Fibroblast of the aortic adventitia (primary cell): ENCODE data around the gene FAM3C. TPM values are rescaled to one million over a fixed set of nuclear protein-coding genes. Genes with fewer than 3 reads are reported as not detected.
"Not testable (repeated sequence)": the region's sequence is repeated elsewhere in the genome, so short reads cannot be mapped to it uniquely, and the experiment has no call there.

Experiments used
- DNase-seq: peaks from one replicate; pipeline ENCODE4 v3.0.0-alpha.2; 2010; ENCODE audit warnings: low read depth
- H3K4me3 ChIP-seq: 2 replicates; pipeline ENCODE4 v1.5.1; 2011; ENCODE audit warnings: low read depth, mild to moderate bottlenecking, control low read depth, low read length, moderate library complexity
- total RNA-seq: library from RNA; depleted of rRNA; stranded (reverse); fragments of >200 nt; gene quantifications from 2 replicates; pipeline ENCODE4 v1.2.3, GENCODE V29; 2012; ENCODE audit warnings: low replicate concordance
- TF ChIP-seq, protein P1 (sequence below): IDR thresholded peaks from 2 replicates; pipeline ENCODE4 v1.5.1; 2011; ENCODE audit warnings: mild to moderate bottlenecking, low read length, control low read depth, inconsistent platforms; ENCODE audit not compliant: insufficient read depth

FAM3C gene, protein sequence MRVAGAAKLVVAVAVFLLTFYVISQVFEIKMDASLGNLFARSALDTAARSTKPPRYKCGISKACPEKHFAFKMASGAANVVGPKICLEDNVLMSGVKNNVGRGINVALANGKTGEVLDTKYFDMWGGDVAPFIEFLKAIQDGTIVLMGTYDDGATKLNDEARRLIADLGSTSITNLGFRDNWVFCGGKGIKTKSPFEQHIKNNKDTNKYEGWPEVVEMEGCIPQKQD
- 119 and 857 TPM in 2 replicates for total RNA-seq

GRCh38 chr7:121395961-121396757, at the start of gene FAM3C:
FAM3C (minus strand) TSS chr7:121396308; CDS start chr7:121382969, 13,339 bp downstream.
- TF ChIP-seq, protein P1, sequence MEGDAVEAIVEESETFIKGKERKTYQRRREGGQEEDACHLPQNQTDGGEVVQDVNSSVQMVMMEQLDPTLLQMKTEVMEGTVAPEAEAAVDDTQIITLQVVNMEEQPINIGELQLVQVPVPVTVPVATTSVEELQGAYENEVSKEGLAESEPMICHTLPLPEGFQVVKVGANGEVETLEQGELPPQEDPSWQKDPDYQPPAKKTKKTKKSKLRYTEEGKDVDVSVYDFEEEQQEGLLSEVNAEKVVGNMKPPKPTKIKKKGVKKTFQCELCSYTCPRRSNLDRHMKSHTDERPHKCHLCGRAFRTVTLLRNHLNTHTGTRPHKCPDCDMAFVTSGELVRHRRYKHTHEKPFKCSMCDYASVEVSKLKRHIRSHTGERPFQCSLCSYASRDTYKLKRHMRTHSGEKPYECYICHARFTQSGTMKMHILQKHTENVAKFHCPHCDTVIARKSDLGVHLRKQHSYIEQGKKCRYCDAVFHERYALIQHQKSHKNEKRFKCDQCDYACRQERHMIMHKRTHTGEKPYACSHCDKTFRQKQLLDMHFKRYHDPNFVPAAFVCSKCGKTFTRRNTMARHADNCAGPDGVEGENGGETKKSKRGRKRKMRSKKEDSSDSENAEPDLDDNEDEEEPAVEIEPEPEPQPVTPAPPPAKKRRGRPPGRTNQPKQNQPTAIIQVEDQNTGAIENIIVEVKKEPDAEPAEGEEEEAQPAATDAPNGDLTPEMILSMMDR, result peak; percentile 62
- DNase-seq, result peak; percentile 86
- H3K4me3 ChIP-seq, result peak within 1 kb of the TSS; percentile 84

DNA sequence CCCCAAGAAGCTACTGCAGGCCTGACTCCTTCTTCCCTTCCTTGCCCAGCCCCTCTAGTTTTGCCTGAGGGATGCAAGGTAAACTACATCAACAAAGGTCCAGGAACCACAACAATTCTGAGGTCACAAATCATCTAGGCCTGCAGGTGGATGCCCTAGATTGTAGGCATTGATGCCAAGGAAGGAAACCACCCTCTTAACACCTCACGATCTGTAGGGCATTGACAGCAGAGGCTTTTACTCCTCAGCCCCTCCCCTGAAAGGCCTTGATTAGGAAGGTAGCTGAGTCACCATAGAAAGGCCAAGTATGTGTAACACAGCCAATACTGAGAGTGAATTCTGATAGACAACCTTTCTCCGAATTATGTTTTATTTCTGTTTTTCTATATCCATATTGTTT, 46.7 kb upstream of the FAM3C start:
- TF ChIP-seq, protein P1, result no peak
- no peak for DNase-seq
- no peak overlapping the region for H3K4me3 ChIP-seq

- H3K4me3 ChIP-seq, result no peak overlapping the region
- no peak for DNase-seq
- TF ChIP-seq, protein P1, result no peak
Measured at GRCh38 chr7:121440857-121441503, 44.9 kb upstream of the FAM3C start.

DNA sequence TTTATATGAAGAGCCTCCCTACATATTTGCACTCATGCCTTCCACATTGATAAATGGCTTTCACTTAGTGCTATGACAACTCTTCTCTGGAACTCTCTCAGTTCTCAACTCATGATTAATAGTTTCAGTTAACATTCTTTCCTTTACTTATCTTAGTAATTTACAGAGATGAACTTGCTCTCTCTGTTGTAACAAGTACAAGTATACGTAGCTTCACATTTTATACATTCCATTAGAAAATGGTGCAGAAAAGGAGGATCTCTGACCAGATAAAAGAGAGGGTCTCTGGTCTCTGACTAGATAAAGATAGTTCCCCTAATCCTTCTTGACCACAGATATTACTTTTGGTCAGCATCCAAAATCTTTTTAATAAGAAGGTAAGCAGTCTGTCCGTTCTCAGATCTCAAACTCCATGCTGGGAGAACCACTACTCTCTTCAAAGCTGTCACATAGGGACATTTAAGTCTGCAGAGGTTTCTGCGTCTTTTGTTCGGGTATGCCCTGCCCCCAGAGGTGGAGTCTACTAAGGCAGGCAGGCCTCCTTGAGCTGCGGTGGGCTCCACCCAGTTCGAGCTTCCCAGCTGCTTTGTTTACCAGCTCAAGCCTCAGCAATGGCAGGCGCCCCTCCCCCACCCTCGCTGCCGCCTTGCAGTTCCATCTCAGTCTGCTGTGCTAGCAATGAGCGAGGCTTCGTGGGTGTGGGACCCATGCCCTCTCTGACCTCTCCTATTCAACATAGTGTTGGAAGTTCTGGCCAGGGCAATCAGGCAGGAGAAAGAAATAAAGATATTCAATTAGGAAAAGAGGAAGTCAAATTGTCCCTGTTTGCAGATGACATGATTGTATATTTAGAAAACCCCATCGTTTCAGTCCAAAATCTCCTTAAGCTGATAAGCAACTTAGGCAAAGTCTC, 42.2 kb upstream of the FAM3C start:
- peak; percentile 86 for DNase-seq
- TF ChIP-seq, protein P1, result peak; percentile 17
- not testable (repeated sequence) for H3K4me3 ChIP-seq

DNA sequence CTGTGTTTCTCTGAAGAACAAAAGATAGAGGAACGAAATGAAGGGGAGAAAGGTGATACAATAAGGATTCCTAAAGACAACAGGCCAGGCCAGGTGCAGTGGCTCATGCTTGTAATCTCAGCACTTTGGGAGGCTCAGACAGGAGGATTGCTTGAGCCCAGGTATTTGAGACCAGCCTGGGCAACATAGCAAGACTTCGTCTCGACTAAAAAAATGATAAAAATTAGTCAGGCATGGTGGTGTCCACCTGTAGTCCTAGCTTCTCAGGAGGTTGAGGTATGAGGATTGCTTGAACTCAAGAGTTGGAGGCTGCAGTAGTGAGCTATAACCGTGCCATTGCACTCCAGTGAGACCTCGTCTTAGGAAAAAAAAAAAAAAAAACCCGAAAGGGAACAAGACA, 41.4 kb upstream of the FAM3C start:
- H3K4me3 ChIP-seq, result no peak overlapping the region
- no peak for DNase-seq
- TF ChIP-seq, protein P1, result no peak

DNA sequence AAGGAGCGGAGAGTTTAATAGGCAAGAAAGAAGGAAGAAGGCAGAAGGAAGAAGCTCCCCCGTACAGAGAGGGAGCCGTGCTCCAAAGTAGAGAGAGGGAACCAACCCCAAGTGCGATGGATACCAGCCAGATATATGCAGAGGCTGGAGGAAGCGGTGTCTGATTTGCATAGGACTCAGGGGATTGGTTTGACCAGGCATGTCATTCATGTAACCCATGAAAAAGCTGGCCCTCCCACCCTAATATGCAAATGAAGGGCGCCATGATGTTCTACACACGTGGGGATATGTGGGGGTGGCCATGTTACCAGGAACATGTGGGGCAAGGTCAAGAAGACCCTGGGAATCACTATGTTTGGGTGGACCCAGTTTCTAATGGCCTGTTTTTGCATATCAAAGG, 40.6 kb upstream of the FAM3C start:
- no peak overlapping the region for H3K4me3 ChIP-seq
- TF ChIP-seq, protein P1, result no peak
- no peak for DNase-seq
